ENCODE data around the gene RBMS1. TPM values are rescaled to one million over a fixed set of nuclear protein-coding genes. Genes with fewer than 3 reads are reported as not detected.

Gene RBMS1
- total and polyA plus RNA-seq, 7 donors: 8.4 to 43.2 (median 24.1) TPM

GRCh38 chr2:160339726-160340125, 153.9 kb downstream of the RBMS1 start:
- WGBS, 3 donors: 58 to 66% (median 64%) methylated on average over 2 of the region's 2 CpGs
- H3K4me3 ChIP-seq: no peak overlapping the region
- H3K4me1 ChIP-seq: peaks cover 59% of the 10 kb centered on the region
- ATAC-seq (peak in 1 of 4 donors; percentile 31), DNase-seq (no peak)
- no peaks in the 10 kb centered on the region for H3K9me3 ChIP-seq
- no peaks in the 10 kb centered on the region for H3K27me3 ChIP-seq (ENCODE audit: insufficient read depth in 3 of 3, low read length in 2 of 3)
- H3K27ac ChIP-seq: no peak overlapping the region
- no peaks in the 10 kb centered on the region for H3K36me3 ChIP-seq (ENCODE audit: insufficient read depth in 1 of 2, low read depth in 1 of 2)
- intact Hi-C loops (cut with DNase I): no loop called here
- TF ChIP-seq CTCF (IDR thresholded peaks at IDR 0.05): no peak

GRCh38 chr2:160338901-160339685, 154.5 kb downstream of the RBMS1 start:
- intact Hi-C loops (cut with DNase I): no loop called here
- 34 to 39% (median 35%) methylated on average over 5 of the region's 5 CpGs for WGBS, 3 donors
- no peaks in the 10 kb centered on the region for H3K36me3 ChIP-seq (ENCODE audit: insufficient read depth in 1 of 2, low read depth in 1 of 2)
- DNase-seq: peak in 1 of 2 donors; percentile 21
- H3K4me1 ChIP-seq: peaks cover 59% of the 10 kb centered on the region
- no peaks in the 10 kb centered on the region for H3K9me3 ChIP-seq
- no peak overlapping the region for H3K27ac ChIP-seq
- H3K4me3 ChIP-seq: no peak overlapping the region
- H3K27me3 ChIP-seq (ENCODE audit: insufficient read depth in 3 of 3, low read length in 2 of 3): no peaks in the 10 kb centered on the region
- ATAC-seq: peak in 2 of 4 donors; percentile 42 to 59
- no peak for TF ChIP-seq CTCF (IDR thresholded peaks at IDR 0.05)

GRCh38 chr2:160337728-160338127, 155.9 kb downstream of the RBMS1 start:
- no peak for TF ChIP-seq CTCF (IDR thresholded peaks at IDR 0.05)
- no peak overlapping the region for H3K4me3 ChIP-seq
- WGBS, 3 donors: 54 to 76% (median 55%) methylated on average over 3 of the region's 3 CpGs
- H3K9me3 ChIP-seq: no peaks in the 10 kb centered on the region
- intact Hi-C loops (cut with DNase I): no loop called here
- peaks cover 57% of the 10 kb centered on the region for H3K4me1 ChIP-seq
- no peaks in the 10 kb centered on the region for H3K36me3 ChIP-seq (ENCODE audit: insufficient read depth in 1 of 2, low read depth in 1 of 2)
- no peaks in the 10 kb centered on the region for H3K27me3 ChIP-seq (ENCODE audit: insufficient read depth in 3 of 3, low read length in 2 of 3)
- DNase-seq: no peak
- ATAC-seq: no peak
- H3K27ac ChIP-seq: no peak overlapping the region

GRCh38 chr2:160336635-160337034, 157.0 kb downstream of the RBMS1 start:
- no peak for TF ChIP-seq CTCF (IDR thresholded peaks at IDR 0.05)
- 89 to 93% (median 89%) methylated on average over 4 of the region's 4 CpGs for WGBS, 3 donors
- Histone ChIP-seq H3K27me3 (ENCODE audit: insufficient read depth in 3 of 3, low read length in 2 of 3) (no peaks in the 10 kb centered on the region), H3K27ac (no peak overlapping the region), H3K36me3 (ENCODE audit: insufficient read depth in 1 of 2, low read depth in 1 of 2) (no peaks in the 10 kb centered on the region), H3K4me3 (no peak overlapping the region), H3K9me3 (no peaks in the 10 kb centered on the region), H3K4me1 (peaks cover 52% of the 10 kb centered on the region)
- ATAC-seq: no peak
- intact Hi-C loops (cut with DNase I): no loop called here
- DNase-seq: no peak

GRCh38 chr2:160336105-160336504, 157.5 kb downstream of the RBMS1 start:
- intact Hi-C loops (cut with DNase I): no loop called here
- Histone ChIP-seq H3K27ac (no peak overlapping the region), H3K36me3 (ENCODE audit: insufficient read depth in 1 of 2, low read depth in 1 of 2) (no peaks in the 10 kb centered on the region), H3K4me1 (peaks cover 57% of the 10 kb centered on the region), H3K4me3 (no peak overlapping the region), H3K9me3 (no peaks in the 10 kb centered on the region), H3K27me3 (ENCODE audit: insufficient read depth in 3 of 3, low read length in 2 of 3) (no peaks in the 10 kb centered on the region)
- no peak for DNase-seq
- no peak for ATAC-seq
- TF ChIP-seq CTCF (IDR thresholded peaks at IDR 0.05): no peak
- WGBS, 3 donors: 34 to 59% (median 34%) methylated on average over 1 of the region's 1 CpG
